SK-N-SH treated with all-trans-retinoic acid at 6 μM for 48 hours (cell line): ENCODE data around the gene ARF1.

Source experiments
- ARNTL ChIP-seq: fragments of 450-650 bp; formaldehyde crosslinking; IDR thresholded peaks from 2 replicates; pipeline ENCODE4 v1.5.0; 2020; ENCODE audit warnings: low read depth, mild to moderate bottlenecking, moderate library complexity, borderline replicate concordance
- BACH2 ChIP-seq: fragments of 250-450 bp; sonication (Bioruptor Pico); IDR thresholded peaks from 2 replicates; pipeline ENCODE4 v1.9.0; 2021; ENCODE audit warnings: mild to moderate bottlenecking, borderline replicate concordance
- ZFP3 ChIP-seq: fragments of 250-450 bp; sonication (Bioruptor Pico); IDR thresholded peaks from 2 replicates; pipeline ENCODE4 v1.5.0; 2020; ENCODE audit warnings: mild to moderate bottlenecking, moderate library complexity
- ZFP30 ChIP-seq: fragments of 450-650 bp; formaldehyde crosslinking; IDR thresholded peaks from 2 replicates; pipeline ENCODE4 v1.5.0; 2022; ENCODE audit warnings: mild to moderate bottlenecking, moderate library complexity
- TF ChIP-seq, protein P1 (sequence below): fragments of 250-450 bp; sonication (Bioruptor Pico); IDR thresholded peaks from 2 replicates; pipeline ENCODE4 v1.8.0; 2021; ENCODE audit warnings: low read depth, mild to moderate bottlenecking, moderate library complexity, borderline replicate concordance

- TF ChIP-seq ZFP30 (CRISPR knock-in tag) (no peak), ZFP3 (CRISPR knock-in tag) (no peak), ARNTL (CRISPR knock-in tag) (no peak), BACH2 (no peak)
- TF ChIP-seq, protein P1, sequence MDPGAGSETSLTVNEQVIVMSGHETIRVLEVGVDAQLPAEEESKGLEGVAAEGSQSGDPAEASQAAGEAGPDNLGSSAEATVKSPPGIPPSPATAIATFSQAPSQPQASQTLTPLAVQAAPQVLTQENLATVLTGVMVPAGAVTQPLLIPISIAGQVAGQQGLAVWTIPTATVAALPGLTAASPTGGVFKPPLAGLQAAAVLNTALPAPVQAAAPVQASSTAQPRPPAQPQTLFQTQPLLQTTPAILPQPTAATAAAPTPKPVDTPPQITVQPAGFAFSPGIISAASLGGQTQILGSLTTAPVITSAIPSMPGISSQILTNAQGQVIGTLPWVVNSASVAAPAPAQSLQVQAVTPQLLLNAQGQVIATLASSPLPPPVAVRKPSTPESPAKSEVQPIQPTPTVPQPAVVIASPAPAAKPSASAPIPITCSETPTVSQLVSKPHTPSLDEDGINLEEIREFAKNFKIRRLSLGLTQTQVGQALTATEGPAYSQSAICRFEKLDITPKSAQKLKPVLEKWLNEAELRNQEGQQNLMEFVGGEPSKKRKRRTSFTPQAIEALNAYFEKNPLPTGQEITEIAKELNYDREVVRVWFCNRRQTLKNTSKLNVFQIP (CRISPR knock-in tag), result no peak
Observed at GRCh38 chr1:228048659-228049298, 33.7 kb upstream of the ARF1 start.
